GM18873 (cell line): ENCODE results near the gene CAB39L.
"Not testable (repeated sequence)": the region's sequence is repeated elsewhere in the genome, so short reads cannot be mapped to it uniquely, and the experiment has no call there.

Experiments used
- ATAC-seq: cut with Tn5 transposase; IDR thresholded peaks from one replicate; pipeline ENCODE4 v1.9.1; 2021; ENCODE audit warnings: mild to moderate bottlenecking, moderate library complexity, moderate number of reproducible peaks; ENCODE audit not compliant: unreplicated experiment, low FRiP score

CAB39L gene

DNA sequence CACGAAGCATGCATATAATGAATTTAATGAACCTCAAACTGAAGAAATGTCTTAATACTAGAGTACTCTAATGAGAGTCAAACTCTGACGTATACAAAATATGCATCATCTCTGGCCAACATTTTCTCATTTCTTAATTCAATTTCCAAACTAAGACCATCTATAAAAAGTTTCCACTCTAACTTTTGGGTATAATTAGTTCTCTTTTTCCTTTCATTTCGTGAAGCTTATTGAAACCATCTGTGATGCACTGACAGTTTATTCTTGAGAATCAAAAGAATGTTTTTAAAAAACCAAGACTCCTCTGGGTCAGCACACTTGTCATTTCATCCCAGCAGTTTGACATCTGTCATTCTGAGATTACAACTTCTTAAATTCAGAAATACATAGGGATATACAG is 90.0 kb downstream of the CAB39L start:
- ATAC-seq, result no peak

DNA sequence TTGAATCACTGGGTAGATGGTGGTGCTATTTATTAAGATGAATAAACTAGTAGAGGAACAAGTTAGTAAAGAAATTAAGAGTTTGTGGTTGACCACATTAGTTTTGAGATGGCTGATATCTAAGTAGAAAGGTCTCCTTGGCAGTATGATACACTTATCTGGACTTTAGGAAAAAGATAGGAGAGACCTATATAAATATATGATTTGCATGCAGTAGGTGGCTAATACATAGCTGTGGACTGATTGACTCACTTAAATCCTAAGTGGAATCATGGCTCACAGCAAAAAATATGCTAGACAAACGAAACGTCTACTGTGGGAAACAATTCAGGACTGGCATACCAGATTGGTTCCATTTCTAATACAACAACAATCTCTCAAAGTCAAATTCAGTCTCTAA is 92.0 kb downstream of the CAB39L start:
- ATAC-seq, result no peak

DNA sequence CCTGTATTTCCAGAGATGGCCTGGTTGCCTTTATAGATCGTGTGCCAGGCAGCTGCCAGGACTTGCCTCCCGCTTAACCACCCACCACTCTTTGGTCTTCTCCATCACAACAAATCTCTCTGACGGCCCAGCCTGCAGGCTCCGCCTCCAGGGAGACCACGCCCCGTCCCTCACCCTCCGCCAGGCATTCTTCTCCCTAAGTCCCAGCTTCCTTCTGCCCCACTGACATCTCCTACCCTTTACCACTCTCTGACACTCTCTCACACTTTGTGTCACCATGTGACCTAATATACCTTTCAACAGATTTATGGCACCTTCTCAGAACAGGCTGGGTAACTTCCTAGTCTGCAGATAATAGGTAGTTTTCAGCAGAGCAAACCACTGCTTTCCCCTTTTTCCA is 95.1 kb downstream of the CAB39L start:
- ATAC-seq, result no peak

DNA sequence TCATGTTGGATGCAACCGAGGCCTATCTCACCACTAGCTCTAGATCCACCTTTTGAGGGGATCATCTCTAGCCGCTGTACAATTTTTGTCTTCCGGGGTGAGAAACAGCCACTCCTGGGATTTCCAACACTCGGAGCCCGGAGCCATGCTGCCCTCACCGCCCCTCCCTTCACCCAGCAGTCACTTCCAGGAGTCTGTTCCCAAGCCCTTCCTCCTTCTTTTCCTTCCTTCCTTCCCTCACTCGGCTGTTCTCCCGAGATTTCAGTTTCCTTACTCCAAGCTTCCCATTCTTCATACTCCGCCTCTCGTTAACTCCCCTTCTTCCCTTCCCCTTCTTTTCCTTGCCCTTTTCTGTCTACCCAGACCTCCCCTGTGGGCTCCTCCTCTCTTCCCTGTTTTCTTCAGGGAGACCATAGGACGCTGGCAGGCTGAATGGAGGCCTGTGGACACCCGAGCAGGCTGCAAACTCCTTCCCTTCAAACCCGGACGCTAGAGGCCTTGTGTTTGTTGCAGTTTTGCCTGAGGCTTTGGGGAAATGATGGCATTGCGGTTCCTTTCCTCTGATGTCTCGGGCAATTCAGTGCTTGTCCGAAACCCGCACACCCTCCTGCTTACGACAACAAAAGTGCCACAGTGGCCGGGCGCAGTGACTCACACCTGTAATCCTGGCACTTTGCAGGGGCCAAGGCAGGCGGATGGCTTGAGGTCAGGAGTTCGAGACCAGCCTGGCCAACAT is 96.0 kb downstream of the CAB39L start:
- ATAC-seq, result no peak

DNA sequence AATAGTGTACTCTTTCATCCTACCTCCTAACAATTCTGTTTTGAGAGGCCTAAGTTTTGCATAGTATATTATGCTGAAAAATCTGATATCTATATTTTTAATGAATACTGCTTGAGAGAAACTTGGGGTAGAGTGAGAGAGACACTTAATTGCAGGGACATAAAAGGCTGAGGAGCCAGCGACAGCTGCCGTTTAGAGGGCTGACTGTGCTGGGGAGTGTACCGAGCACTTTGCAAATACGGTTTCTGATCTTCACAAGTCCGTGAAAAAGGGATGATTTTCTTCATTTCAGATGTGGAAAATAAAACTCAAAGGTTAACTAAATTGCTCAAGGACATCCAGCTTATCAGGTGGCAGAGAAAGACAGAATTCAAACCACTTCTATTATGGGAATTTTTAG is 97.4 kb downstream of the CAB39L start:
- ATAC-seq, result no peak

DNA sequence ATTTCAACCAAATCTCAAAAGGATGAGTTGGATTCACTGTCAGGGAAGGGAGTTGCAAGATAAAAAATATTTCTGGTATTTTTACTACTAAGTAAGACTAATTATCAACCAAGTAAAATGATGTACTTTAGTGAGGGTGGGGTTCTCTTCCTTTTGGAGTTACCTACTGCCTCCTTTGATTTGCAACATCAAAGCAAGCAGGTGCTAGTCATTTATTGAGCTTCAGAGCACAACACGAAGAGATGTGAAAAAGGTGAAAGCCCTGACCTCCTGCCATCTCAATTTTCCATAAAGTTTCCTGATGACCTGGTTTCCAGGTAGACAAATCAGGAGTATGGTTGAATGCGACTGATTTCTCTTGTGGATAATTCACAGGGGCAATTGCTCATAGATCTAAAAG is 100.1 kb downstream of the CAB39L start:
- ATAC-seq, result no peak

DNA sequence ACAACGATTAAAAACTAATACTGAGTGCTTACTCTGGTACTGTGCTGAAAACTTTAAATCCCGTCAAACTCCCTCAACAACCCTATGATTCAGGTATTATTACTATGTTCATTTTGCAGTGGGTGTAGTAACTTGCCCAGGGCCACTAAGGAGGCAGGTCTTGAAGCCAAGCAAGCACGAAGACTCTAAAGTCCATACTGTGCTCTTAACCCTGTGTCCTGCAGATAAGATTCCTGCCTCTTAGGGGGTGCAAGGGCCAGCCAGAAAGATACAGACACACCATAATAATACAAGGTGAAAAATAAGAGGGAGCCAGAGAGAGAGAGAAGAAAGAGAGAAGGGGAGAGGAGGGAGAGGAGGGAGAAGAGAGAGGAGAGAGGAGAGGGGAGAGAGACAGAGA is 100.6 kb downstream of the CAB39L start:
- no peak for ATAC-seq

DNA sequence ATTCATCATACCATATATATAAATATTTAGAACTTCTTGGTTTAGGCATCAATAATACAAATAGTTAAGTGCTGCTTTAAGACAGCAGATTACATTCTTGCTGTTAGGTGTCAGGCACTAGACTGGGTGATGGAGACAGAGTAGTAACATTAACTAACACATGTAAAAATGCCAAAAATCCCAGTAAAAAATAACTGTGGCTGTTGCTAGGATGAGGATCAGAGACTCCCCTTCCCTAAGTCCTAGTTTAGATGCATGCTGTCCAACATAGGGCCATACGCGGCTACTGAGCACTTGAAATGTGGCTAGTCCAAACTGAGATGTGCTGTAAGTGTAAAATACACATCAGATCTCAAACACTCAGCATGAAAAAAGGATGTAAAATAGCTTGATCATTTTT is 101.4 kb downstream of the CAB39L start:
- no peak for ATAC-seq

DNA sequence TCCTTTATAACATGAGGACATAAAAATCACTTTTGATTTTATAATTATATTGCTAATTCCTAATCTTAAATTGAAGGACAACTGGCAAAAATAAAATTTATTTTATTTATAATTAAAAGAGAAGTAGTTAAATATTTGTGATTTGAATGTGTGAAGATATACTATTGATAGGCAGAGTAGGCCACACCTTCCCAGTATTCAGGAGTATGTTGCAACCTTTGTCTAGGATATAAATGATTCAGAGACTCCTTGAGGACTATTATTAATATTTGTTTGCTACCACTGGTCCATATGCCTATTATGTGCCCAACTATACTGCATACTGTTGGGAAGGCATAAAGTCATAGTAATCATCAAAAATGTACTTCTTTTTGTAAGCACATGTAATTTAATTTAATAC is 101.9 kb downstream of the CAB39L start:
- ATAC-seq, result no peak

DNA sequence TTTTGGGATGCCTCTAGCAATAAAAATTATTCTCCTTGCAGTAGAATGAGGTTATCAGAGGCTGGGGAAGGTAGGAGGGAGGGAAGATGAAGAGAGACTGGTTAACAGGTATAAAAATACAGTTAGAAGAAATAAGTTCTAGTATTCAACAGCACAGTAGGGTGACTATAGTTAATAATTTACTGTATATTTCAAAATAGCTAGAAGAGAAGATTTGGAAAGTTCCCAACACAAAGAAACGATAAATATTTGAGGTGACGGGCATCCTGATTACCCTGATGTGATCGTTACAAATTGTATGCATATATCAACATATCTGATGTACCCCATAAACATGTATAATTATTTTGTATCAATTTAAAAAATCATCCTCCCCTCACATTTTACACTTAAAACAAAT is 102.3 kb downstream of the CAB39L start:
- no peak for ATAC-seq

DNA sequence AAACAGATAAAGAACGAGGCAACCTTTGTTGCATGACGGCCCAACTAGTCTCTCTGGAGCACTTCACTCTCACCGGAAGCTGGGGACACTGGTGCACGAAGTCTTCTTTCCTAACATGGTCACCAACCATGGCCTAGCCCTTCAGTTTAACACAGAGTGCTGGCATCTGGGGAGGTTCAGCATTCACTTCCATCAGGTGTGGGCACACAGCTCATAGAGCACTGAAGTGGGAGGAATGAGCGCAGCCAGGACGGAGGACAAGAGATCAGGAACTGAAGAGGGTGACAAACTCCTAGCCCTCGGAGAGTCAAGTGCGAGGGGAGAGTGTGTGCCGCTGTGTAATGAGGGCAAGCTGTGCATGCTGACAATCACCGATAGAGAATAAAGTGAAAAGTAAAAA is 103.7 kb downstream of the CAB39L start:
- no peak for ATAC-seq

DNA sequence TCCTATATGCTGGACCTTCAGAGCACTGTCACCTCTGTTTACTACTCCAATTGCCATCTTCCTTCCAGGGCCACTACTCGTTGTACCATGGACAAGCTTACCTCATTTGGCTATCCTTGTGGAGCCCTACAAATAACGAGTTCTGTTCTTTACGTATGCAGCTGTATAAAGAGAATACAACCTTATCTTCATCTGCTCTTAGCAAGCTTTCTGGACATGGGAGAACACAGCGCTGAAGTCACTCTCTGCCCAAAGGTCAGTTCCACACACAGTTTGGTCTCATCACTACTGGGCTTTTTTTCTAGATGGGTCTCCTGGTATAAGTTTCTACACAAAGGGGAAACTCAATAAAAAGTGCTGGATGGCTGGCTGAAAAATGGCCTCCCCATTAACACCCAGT is 107.2 kb downstream of the CAB39L start:
- ATAC-seq, result no peak

DNA sequence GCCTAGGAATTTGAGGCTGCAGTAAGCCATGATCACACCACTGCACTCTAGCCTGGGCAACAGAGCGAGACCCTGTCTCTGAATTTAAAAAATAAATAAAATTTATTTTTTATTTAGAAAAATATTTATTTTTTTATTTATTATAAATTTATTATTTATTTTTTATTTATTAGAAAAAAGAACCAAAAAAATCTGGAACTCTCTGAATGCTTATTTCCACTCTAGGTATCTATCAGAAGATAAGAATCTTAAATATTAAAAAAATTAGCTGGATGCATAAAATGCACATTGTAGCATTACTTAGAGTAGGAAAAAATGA is 113.4 kb downstream of the CAB39L start:
- no peak for ATAC-seq

DNA sequence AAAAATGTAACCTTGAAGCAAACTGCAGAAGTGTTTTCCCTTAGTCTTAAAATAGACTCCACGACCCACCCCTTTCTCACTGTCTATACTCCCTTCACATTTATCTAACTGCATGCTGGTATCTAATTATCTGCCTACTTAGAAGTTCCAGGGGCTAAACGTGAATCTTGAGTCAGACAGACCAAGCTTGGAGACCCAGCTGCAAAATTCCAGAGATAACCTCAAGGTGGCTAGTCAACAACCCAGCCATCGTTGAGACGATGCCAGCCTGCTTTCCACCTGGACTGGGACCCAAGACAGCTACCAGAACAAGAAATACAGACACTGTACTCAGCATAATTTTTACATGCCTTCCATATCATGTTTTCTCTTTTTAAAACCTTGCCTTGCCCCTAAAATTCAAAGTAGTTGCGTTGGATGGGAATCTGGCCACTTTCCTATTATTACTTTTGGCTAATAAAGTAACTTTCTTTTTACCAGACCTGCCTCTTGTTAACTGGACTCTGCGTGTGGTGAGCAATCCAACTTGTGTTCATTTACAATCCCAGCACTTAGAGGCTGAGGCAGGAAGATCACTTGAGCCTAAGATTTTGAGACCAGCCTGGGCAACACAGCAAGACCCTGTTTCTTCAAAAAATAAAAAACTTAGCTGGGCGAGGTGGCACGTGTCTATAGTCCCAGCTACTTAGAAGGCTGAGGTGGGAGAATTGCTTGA is 113.9 kb downstream of the CAB39L start:
- no peak for ATAC-seq

DNA sequence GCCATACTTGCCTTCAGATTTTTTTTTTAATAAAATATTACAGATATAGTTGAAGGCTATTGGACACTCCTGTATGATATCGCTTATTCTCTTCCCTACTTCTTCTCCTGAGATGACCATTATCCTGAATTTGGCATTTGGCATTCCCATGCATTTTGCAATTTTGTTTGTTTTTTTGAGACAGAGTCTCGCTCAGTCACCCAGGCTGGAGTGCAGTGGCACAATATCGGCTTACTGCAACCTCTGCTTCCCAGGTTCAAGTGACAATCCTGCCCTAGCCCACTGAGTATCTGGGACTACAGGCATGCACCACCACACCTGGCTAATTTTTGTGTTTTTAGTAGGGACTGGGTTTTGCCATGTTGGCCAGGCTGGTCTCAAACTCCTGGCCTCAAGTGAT is 116.7 kb downstream of the CAB39L start:
- not testable (repeated sequence) for ATAC-seq

DNA sequence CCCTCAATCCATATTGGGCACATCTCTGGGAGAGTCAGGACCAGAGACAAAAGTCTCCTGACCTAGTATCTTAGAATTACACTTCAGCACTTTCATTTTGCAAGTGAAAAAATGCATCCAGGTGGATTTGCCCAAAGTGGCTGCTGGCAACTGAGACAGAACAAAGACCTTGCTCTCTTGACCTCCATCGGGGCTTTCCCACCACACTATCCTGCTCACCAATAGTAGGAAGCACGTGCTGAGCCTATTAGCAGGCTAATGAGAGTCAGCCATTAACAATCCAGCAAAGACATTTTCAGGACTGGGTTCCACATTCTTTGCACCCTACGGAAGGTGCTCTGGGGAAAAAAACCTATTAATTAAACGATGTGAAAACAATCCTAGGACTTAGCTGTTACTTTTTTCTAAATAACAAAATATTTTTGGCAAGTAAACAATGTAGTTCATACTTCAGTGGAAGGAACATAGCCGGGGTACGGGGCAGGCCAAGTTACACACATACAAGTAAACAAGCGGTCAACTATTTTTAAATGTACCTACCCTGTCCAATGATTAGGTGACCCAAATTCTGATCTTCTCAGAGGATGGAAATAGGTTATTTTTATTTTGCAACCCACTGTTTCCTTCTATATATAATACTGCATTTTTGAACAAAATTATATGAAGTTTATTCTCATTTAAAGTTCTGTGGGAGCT is 117.5 kb downstream of the CAB39L start:
- ATAC-seq, result no peak

DNA sequence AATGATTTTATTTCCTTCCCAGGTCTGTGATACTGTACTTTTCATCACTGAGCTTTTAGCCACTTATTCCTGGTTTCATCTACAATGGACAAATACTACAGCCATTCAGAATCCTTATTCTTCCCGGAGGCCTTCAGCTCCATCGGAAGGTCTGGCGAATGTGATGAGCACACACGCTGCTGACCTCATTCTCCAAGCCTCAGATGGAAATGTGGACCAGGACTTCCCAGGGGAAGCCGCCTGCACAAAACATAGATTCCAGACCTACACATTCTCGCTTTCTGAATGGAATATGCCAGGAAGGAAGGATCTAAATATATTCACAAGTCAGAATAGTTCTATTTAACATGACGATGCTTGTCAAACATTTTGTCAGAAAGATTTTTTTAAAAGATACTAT is 120.5 kb downstream of the CAB39L start:
- ATAC-seq, result no peak

DNA sequence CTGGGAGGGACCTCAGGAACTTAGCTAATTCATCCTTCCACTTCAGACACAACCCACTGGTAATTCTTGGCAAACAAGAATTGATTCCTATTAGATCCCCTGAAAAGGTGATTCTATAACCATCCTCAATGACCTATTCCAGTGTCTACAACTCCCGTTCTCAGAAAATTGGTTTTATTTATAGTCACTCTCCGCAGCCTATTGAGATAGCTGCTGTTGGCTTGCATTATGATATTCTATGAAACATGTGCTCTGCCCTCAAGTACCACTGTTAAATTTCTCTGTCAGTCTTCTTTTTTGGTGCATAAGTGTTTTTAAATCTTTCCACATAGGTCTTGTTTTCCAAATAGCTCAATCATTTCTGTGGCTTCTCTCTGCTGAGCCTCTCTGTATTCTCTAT is 121.2 kb downstream of the CAB39L start:
- no peak for ATAC-seq

DNA sequence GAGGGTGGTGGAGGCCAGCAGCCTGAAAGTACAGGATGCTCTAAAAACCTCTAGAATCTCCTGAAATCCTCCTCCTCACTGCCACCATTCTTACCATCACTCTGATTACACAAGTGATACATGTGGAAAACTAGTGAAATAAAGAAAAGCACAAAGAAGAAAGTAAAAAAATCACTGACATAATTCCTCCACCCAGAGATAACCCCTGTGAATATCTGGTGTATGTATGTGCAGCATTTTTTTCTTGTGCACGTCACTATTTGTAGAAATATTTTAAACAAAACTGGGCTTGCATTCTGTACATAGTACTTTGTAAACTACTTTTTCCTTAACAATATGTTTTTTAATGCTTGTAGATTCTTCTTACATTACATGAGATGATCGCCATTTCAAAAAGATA is 122.9 kb downstream of the CAB39L start:
- ATAC-seq, result no peak

DNA sequence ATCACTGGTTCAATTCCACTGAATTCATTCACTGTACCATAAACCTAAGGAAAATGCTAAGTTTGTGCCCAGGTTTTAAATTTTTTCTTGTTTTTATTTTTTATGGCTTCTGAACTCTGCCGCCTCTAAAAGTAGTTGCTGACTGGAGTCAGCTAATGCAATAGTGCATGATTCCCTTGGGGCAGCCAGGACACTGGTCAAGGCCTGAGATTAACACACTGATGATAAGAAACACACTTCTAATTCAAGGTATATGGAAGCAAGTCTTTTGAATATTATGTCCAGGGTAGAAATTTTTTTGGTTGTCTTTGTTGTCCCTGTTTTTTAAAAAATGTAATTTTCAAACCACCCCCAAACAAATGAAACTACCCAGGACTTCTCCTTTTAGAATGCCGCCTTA is 123.9 kb downstream of the CAB39L start:
- ATAC-seq, result no peak

DNA sequence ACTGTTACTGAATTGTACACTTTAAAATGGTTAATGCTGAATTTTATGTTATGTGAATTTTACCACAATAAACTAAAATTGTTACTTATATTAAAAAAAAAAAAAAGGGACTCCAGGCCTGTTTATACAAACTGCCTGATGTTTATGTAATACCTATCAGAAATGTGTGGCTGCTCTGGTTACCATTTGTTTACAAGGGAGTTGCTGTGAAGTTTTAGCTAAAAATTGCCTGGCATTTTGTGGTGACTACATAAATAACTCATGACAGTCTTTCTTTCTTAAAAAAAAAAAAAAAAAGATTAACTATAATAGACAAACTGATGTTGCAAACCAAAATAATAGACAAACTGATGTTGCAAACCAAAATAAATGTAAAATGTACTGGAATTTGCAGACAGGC is 124.3 kb downstream of the CAB39L start:
- ATAC-seq, result no peak
